ENCODE results near the gene PAPOLA. TPM values are rescaled to one million over a fixed set of nuclear protein-coding genes. Genes with fewer than 3 reads are reported as not detected.

Gene PAPOLA
- total and polyA plus RNA-seq, 4 donors, result 62.2 to 285 (median 96.2) TPM

DNA sequence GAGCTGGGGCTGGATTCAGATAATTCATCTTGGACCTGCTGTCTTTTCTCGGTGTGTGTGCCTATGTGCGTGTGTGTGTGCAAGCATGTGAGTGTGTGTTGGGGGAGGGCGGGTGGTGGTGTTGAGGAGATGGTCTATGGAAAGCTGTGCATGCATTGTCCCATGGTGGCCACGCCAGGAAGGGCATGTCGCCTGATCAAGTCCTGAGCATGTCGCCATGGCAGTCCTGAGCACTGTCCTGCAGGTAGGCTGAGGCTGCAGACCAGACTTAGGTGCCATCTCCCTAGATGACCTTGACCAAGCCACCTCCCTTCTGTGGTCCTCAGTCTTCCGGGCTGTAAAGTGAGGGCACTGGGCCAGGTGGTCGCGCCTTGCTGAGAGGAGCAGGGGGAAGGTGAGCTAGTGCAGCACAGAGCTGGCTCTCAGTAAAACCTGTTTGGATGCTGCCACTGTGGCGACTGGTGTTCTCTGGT, 81.4 kb downstream of the PAPOLA start:
- DNase-seq, result no peak

DNA sequence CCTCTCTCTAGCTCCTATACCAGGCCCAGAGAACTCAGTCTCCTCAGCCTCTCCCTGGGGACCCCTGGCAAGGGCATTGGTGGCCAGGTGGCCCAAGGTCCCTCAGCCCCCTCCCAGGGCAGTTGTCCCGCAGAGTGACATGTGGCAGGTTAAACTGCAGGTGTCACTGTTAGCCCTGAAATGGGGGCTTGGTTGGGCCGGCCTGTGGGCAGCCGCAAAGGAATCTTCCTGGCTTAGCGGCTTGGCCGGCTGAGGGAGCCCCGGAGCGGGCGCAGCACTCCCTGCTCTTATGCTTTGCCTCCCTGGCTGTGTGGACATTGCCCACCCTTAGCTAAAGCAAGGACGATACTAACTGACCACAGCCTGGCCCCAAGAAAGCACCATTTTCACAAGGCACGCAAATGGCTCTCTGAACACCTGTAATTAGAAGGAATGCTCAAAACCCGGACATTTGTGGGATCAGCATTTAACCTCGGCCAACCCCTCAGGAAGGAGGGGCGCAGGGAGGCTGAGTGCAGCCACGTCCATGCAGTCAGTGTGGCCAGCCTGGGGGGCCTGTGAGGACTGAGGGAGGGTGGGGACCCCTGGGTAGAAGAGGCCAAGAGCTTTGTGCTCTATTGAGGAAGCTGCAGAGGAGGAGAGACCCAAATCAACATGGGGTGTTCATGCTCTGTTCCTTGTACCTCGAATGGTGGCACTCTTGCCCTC, 82.2 kb downstream of the PAPOLA start:
- Histone ChIP-seq H3K9me3 (ENCODE audit: control insufficient read depth in 4 of 4, insufficient read depth in 3 of 4, low read length in 3 of 4) (no peaks in the 10 kb centered on the region), H3K4me1 (ENCODE audit: control insufficient read depth in 5 of 5, insufficient read depth in 5 of 5, low read length in 5 of 5) (peaks cover 0 to 56% (median 5%) of the 10 kb centered on the region in 5 donors), H3K36me3 (ENCODE audit: control insufficient read depth in 4 of 4, insufficient read depth in 4 of 4, low read length in 4 of 4) (no peaks in the 10 kb centered on the region), H3K4me3 (no peak overlapping the region), H3K27ac (ENCODE audit: low read depth in 1 of 2, low read length in 1 of 2) (no peak overlapping the region), H3K27me3 (ENCODE audit: control insufficient read depth in 3 of 3, insufficient read depth in 3 of 3, low read length in 2 of 3) (peaks cover 0 to 3% (median 0%) of the 10 kb centered on the region in 3 donors), H3K9ac (ENCODE audit: insufficient read depth in 1 of 2, low read length in 2 of 2) (no peak overlapping the region)
- DNase-seq (peak; percentile 57 to 71 (median 69)), ATAC-seq (ENCODE audit: insufficient read depth, low FRiP score) (no peak)
- TF ChIP-seq, protein P1, sequence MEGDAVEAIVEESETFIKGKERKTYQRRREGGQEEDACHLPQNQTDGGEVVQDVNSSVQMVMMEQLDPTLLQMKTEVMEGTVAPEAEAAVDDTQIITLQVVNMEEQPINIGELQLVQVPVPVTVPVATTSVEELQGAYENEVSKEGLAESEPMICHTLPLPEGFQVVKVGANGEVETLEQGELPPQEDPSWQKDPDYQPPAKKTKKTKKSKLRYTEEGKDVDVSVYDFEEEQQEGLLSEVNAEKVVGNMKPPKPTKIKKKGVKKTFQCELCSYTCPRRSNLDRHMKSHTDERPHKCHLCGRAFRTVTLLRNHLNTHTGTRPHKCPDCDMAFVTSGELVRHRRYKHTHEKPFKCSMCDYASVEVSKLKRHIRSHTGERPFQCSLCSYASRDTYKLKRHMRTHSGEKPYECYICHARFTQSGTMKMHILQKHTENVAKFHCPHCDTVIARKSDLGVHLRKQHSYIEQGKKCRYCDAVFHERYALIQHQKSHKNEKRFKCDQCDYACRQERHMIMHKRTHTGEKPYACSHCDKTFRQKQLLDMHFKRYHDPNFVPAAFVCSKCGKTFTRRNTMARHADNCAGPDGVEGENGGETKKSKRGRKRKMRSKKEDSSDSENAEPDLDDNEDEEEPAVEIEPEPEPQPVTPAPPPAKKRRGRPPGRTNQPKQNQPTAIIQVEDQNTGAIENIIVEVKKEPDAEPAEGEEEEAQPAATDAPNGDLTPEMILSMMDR (IDR thresholded peaks at IDR 0.05; ENCODE audit: control extremely low read depth, extremely low read depth), result peak; percentile 5
- 14 to 21% methylated on average over 15 of the region's 15 CpGs for WGBS, 2 donors

More for the DNA sequence above, 81.4 kb downstream of the PAPOLA start:
- H3K9me3 ChIP-seq (ENCODE audit: control insufficient read depth in 4 of 4, insufficient read depth in 3 of 4, low read length in 3 of 4), result no peaks in the 10 kb centered on the region
- ATAC-seq (ENCODE audit: insufficient read depth, low FRiP score), result no peak
- peaks cover 0 to 3% (median 0%) of the 10 kb centered on the region in 3 donors for H3K27me3 ChIP-seq (ENCODE audit: control insufficient read depth in 3 of 3, insufficient read depth in 3 of 3, low read length in 2 of 3)
- 80 to 89% methylated on average over 10 of the region's 10 CpGs for WGBS, 2 donors
- no peak overlapping the region for H3K9ac ChIP-seq (ENCODE audit: insufficient read depth in 1 of 2, low read length in 2 of 2)
- no peaks in the 10 kb centered on the region for H3K36me3 ChIP-seq (ENCODE audit: control insufficient read depth in 4 of 4, insufficient read depth in 4 of 4, low read length in 4 of 4)
- H3K4me3 ChIP-seq, result no peak overlapping the region
- H3K4me1 ChIP-seq (ENCODE audit: control insufficient read depth in 5 of 5, insufficient read depth in 5 of 5, low read length in 5 of 5), result peaks cover 0 to 48% (median 4%) of the 10 kb centered on the region in 5 donors
- TF ChIP-seq, protein P1 (IDR thresholded peaks at IDR 0.05; ENCODE audit: control extremely low read depth, extremely low read depth), result no peak
- H3K27ac ChIP-seq (ENCODE audit: low read depth in 1 of 2, low read length in 1 of 2), result no peak overlapping the region

DNA sequence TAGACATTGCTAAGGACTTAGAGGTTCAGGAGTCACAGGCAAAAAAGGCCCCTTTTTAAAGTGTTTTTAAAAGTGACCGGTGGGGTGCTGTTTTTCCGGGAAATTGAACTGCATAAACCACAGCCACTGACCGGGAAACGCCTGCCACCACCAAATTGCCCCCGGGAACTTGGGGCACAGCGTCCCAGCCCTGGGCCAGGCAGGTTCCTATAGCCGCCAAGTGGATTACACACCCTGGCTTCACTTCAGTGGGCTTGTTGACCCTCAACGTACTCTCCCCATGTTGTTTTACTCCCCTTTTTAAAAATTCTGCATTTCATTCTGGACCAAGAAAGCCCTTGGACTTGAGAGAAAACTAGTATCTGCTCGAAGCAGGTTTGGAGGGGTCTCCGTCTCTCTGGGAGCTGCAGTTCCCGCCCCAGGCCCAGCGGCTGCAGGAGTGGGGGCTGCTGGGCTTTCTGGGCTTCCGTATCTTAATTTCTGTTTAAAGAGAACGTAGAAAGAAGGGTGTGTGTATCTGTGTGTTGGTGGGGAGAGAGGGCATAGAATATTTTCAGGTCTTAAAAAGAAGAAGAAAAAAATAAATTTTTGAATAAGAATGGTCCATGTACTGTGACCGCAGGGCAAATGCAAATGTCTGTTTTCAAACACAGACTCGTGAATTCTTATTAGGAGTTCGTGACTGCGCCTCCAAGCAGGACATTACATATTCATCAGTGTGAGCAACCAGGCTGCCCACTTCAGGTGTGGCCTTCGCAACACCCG, 82.9 kb downstream of the PAPOLA start:
- ATAC-seq (ENCODE audit: insufficient read depth, low FRiP score), result no peak
- H3K36me3 ChIP-seq (ENCODE audit: control insufficient read depth in 4 of 4, insufficient read depth in 4 of 4, low read length in 4 of 4), result no peaks in the 10 kb centered on the region
- no peak for DNase-seq
- no peak overlapping the region for H3K27ac ChIP-seq (ENCODE audit: low read depth in 1 of 2, low read length in 1 of 2)
- H3K9ac ChIP-seq (ENCODE audit: insufficient read depth in 1 of 2, low read length in 2 of 2), result no peak overlapping the region
- no peak overlapping the region for H3K4me3 ChIP-seq
- TF ChIP-seq, protein P1 (IDR thresholded peaks at IDR 0.05; ENCODE audit: control extremely low read depth, extremely low read depth), result no peak
- H3K9me3 ChIP-seq (ENCODE audit: control insufficient read depth in 4 of 4, insufficient read depth in 3 of 4, low read length in 3 of 4), result no peaks in the 10 kb centered on the region
- H3K4me1 ChIP-seq (ENCODE audit: control insufficient read depth in 5 of 5, insufficient read depth in 5 of 5, low read length in 5 of 5), result peaks cover 0 to 61% (median 5%) of the 10 kb centered on the region in 5 donors
- 81 to 83% methylated on average over 20 of the region's 20 CpGs for WGBS, 2 donors
- H3K27me3 ChIP-seq (ENCODE audit: control insufficient read depth in 3 of 3, insufficient read depth in 3 of 3, low read length in 2 of 3), result peaks cover 0 to 3% (median 0%) of the 10 kb centered on the region in 3 donors
